Prostate gland (tissue), 2 donors: ENCODE data around the gene TLR1.

Experiments used
- POLR2A ChIP-seq: fragments of 450-650 bp; IDR thresholded peaks from one replicate; pipeline ENCODE4 v1.6.1; 2016; ENCODE audit warnings: antibody characterized with exemption, mild to moderate bottlenecking
- POLR2AphosphoS5 ChIP-seq: sonication (generic); formaldehyde crosslinking; IDR thresholded peaks from one replicate; pipeline ENCODE4 v1.6.1; 2017; ENCODE audit warnings: antibody characterized with exemption
- TF ChIP-seq, protein P1 (sequence below), 4 experiments: fragments of 200-600 bp in 2 of 4; fragments of 450-650 bp in 2 of 4; sonication (generic) in 2 of 4; IDR thresholded peaks; 1 replicate in 3 of 4; 2 replicates in 1 of 4; pipeline ENCODE4 v1.5.1; 2016 to 2019; ENCODE audit warnings: antibody characterized with exemption in 4 of 4, mild to moderate bottlenecking in 2 of 4, moderate library complexity in 2 of 4

- TF ChIP-seq, protein P1, sequence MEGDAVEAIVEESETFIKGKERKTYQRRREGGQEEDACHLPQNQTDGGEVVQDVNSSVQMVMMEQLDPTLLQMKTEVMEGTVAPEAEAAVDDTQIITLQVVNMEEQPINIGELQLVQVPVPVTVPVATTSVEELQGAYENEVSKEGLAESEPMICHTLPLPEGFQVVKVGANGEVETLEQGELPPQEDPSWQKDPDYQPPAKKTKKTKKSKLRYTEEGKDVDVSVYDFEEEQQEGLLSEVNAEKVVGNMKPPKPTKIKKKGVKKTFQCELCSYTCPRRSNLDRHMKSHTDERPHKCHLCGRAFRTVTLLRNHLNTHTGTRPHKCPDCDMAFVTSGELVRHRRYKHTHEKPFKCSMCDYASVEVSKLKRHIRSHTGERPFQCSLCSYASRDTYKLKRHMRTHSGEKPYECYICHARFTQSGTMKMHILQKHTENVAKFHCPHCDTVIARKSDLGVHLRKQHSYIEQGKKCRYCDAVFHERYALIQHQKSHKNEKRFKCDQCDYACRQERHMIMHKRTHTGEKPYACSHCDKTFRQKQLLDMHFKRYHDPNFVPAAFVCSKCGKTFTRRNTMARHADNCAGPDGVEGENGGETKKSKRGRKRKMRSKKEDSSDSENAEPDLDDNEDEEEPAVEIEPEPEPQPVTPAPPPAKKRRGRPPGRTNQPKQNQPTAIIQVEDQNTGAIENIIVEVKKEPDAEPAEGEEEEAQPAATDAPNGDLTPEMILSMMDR (IDR thresholded peaks at IDR 0.05): no peak
- no peak for TF ChIP-seq POLR2AphosphoS5
- TF ChIP-seq POLR2A: no peak
Observed at GRCh38 chr4:38747629-38748028, 57.0 kb downstream of the TLR1 start.
